ENCODE measurements around the gene TLNRD1. TPM values are rescaled to one million over a fixed set of nuclear protein-coding genes. Genes with fewer than 3 reads are reported as not detected.

The TLNRD1 gene
- total RNA-seq, 1 experiment from 2014 or later, result 19.3 TPM

- Histone ChIP-seq H2AFZ (ENCODE audit: low read length) (no peak overlapping the region), H2BK15ac (ENCODE audit: low read depth, low read length) (no peak overlapping the region), H3K4me2 (ENCODE audit: insufficient read depth, insufficient read length, low read length) (no peak overlapping the region), H3K14ac (ENCODE audit: insufficient read depth, low read length) (no peak overlapping the region), H3K27ac (ENCODE audit: insufficient read length, low read depth, low read length) (no peak overlapping the region), H3K23me2 (ENCODE audit: insufficient read length, low read depth, low read length, poor library complexity, severe bottlenecking) (no peaks in the 10 kb centered on the region), H3K56ac (ENCODE audit: insufficient read length, low read depth, low read length) (no peak overlapping the region), H3K4ac (ENCODE audit: low read depth, low read length) (no peak overlapping the region), H2BK120ac (ENCODE audit: low read depth, low read length, poor library complexity, severe bottlenecking) (no peak overlapping the region), H3K4me1 (ENCODE audit: insufficient read depth, low read length) (no peaks in the 10 kb centered on the region), H3K79me2 (ENCODE audit: insufficient read depth, low read length) (peaks cover 12% of the 10 kb centered on the region; the same call in 1 of the 2 replicates), H3K79me1 (ENCODE audit: insufficient read depth, low read depth, low read length, poor library complexity, severe bottlenecking) (peaks cover 15% of the 10 kb centered on the region), H2BK12ac (ENCODE audit: insufficient read length, low read depth, low read length) (no peak overlapping the region), H4K5ac (ENCODE audit: insufficient read length, low read depth, low read length) (no peak overlapping the region), H2BK5ac (ENCODE audit: insufficient read length, low read length) (no peak overlapping the region), H2AK5ac (ENCODE audit: insufficient read length, low read length) (no peak overlapping the region), H3K23ac (ENCODE audit: insufficient read length, low read depth, low read length) (no peak overlapping the region), H3K9me3 (ENCODE audit: control insufficient read depth, low read depth, low read length) (no peaks in the 10 kb centered on the region), H3T11ph (ENCODE audit: low read length) (no peak overlapping the region), H3K18ac (ENCODE audit: insufficient read length, low read depth, low read length) (no peak overlapping the region), H2BK20ac (ENCODE audit: low read depth, low read length, poor library complexity, severe bottlenecking) (no peak overlapping the region), H4K20me1 (ENCODE audit: control insufficient read depth, insufficient read depth, insufficient read length) (no peaks in the 10 kb centered on the region), H3K27me3 (ENCODE audit: insufficient read depth, low read length) (no peaks in the 10 kb centered on the region), H4K8ac (replicated peaks; ENCODE audit: insufficient read length, low read depth, low read length) (no peak overlapping the region), H4K91ac (ENCODE audit: insufficient read length, low read depth, low read length) (no peak overlapping the region), H3K9ac (ENCODE audit: extremely low read depth, insufficient read length, low read length) (no peak overlapping the region)
- H3K36me3 Mint-ChIP-seq (ENCODE audit: insufficient read depth in 1 of 3, low read depth in 3 of 3), result peaks cover 22 to 53% (median 43%) of the 10 kb centered on the region in 3 experiments; a peak in 6 of 7 replicates
- H3K27me3 Mint-ChIP-seq (ENCODE audit: low read depth), result no peaks in the 10 kb centered on the region
- DNase-seq, result no peak
- no peaks in the 10 kb centered on the region for H3K9me3 Mint-ChIP-seq
- no CpG with 5 or more reads among the region's 8 CpGs for WGBS (ENCODE audit: extremely low coverage, insufficient read length, low lambda C conversion rate)
- TF ChIP-seq, protein P1, sequence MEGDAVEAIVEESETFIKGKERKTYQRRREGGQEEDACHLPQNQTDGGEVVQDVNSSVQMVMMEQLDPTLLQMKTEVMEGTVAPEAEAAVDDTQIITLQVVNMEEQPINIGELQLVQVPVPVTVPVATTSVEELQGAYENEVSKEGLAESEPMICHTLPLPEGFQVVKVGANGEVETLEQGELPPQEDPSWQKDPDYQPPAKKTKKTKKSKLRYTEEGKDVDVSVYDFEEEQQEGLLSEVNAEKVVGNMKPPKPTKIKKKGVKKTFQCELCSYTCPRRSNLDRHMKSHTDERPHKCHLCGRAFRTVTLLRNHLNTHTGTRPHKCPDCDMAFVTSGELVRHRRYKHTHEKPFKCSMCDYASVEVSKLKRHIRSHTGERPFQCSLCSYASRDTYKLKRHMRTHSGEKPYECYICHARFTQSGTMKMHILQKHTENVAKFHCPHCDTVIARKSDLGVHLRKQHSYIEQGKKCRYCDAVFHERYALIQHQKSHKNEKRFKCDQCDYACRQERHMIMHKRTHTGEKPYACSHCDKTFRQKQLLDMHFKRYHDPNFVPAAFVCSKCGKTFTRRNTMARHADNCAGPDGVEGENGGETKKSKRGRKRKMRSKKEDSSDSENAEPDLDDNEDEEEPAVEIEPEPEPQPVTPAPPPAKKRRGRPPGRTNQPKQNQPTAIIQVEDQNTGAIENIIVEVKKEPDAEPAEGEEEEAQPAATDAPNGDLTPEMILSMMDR (conservative IDR thresholded peaks at IDR 0.05), result no peak
- H3K4me1 Mint-ChIP-seq, result peaks cover 14 to 19% of the 10 kb centered on the region in 2 experiments
- H3K27ac Mint-ChIP-seq, result no peak overlapping the region
- H3K4me3 Mint-ChIP-seq, result no peak overlapping the region
Observed at GRCh38 chr15:80979538-80980200, 21.1 kb upstream of the TLNRD1 start.
